ENCODE measurements around the gene L1TD1. TPM values are rescaled to one million over a fixed set of nuclear protein-coding genes. Genes with fewer than 3 reads are reported as not detected.
"Not testable (repeated sequence)": the region's sequence is repeated elsewhere in the genome, so short reads cannot be mapped to it uniquely, and the experiment has no call there.

The L1TD1 gene
- total RNA-seq, 1 donor from 2014 or later: 6.2 TPM

- TF ChIP-seq CTCF (conservative IDR thresholded peaks at IDR 0.05): no peak
- H3K4me1 Mint-ChIP-seq (ENCODE audit: unreplicated experiment): no peaks in the 10 kb centered on the region
- peaks cover 17% of the 10 kb centered on the region for H3K36me3 Mint-ChIP-seq
- no peak overlapping the region for H3K27ac Mint-ChIP-seq
- no peaks in the 10 kb centered on the region for H3K27me3 Mint-ChIP-seq
- no peak overlapping the region for H3K4me3 Mint-ChIP-seq
- DNase-seq (ENCODE audit: extremely low spot score, unreplicated experiment): no peak
- H3K9me3 Mint-ChIP-seq: peaks cover 26% of the 10 kb centered on the region
Measured at GRCh38 chr1:62209931-62210595, 15.4 kb downstream of the L1TD1 start.

- no peak for DNase-seq (ENCODE audit: extremely low spot score, unreplicated experiment)
- no peak for TF ChIP-seq CTCF (conservative IDR thresholded peaks at IDR 0.05)
- Mint-ChIP-seq H3K27ac (no peak overlapping the region), H3K9me3 (peaks cover 26% of the 10 kb centered on the region), H3K36me3 (peaks cover 17% of the 10 kb centered on the region), H3K4me1 (ENCODE audit: unreplicated experiment) (no peaks in the 10 kb centered on the region), H3K27me3 (no peaks in the 10 kb centered on the region), H3K4me3 (no peak overlapping the region)
Measured at GRCh38 chr1:62210960-62211359, 16.3 kb downstream of the L1TD1 start.

GRCh38 chr1:62212411-62212810 is 17.8 kb downstream of the L1TD1 start:
- Mint-ChIP-seq H3K4me1 (ENCODE audit: unreplicated experiment) (no peaks in the 10 kb centered on the region), H3K27ac (no peak overlapping the region), H3K27me3 (no peaks in the 10 kb centered on the region), H3K4me3 (no peak overlapping the region), H3K9me3 (peaks cover 26% of the 10 kb centered on the region), H3K36me3 (peaks cover 12% of the 10 kb centered on the region)
- no peak for DNase-seq (ENCODE audit: extremely low spot score, unreplicated experiment)
- no peak for TF ChIP-seq CTCF (conservative IDR thresholded peaks at IDR 0.05)

GRCh38 chr1:62213075-62213914 is 18.6 kb downstream of the L1TD1 start:
- Mint-ChIP-seq H3K9me3 (peaks cover 26% of the 10 kb centered on the region), H3K27ac (no peak overlapping the region), H3K4me3 (no peak overlapping the region), H3K27me3 (no peaks in the 10 kb centered on the region), H3K4me1 (ENCODE audit: unreplicated experiment) (no peaks in the 10 kb centered on the region), H3K36me3 (peaks cover 12% of the 10 kb centered on the region)
- TF ChIP-seq CTCF (conservative IDR thresholded peaks at IDR 0.05): no peak
- DNase-seq (ENCODE audit: extremely low spot score, unreplicated experiment): no peak

- no peaks in the 10 kb centered on the region for H3K27me3 Mint-ChIP-seq
- peaks cover 4% of the 10 kb centered on the region for H3K9me3 Mint-ChIP-seq
- H3K4me1 Mint-ChIP-seq (ENCODE audit: unreplicated experiment): no peaks in the 10 kb centered on the region
- no peaks in the 10 kb centered on the region for H3K36me3 Mint-ChIP-seq
- TF ChIP-seq CTCF (conservative IDR thresholded peaks at IDR 0.05): no peak
- DNase-seq (ENCODE audit: extremely low spot score, unreplicated experiment): no peak
- no peak overlapping the region for H3K27ac Mint-ChIP-seq
- no peak overlapping the region for H3K4me3 Mint-ChIP-seq
Measured at GRCh38 chr1:62218604-62219003, 24.0 kb downstream of the L1TD1 start.

GRCh38 chr1:62220456-62220855 is 25.8 kb downstream of the L1TD1 start:
- not testable (repeated sequence) for H3K27ac Mint-ChIP-seq; DNase-seq (ENCODE audit: extremely low spot score, unreplicated experiment); H3K27me3 Mint-ChIP-seq; H3K9me3 Mint-ChIP-seq; H3K4me1 Mint-ChIP-seq (ENCODE audit: unreplicated experiment); H3K36me3 Mint-ChIP-seq; H3K4me3 Mint-ChIP-seq
